Subcutaneous abdominal adipose tissue (tissue), 5 donors: Measurements from ENCODE around the gene ACTN1.
"Not testable (repeated sequence)": the region's sequence is repeated elsewhere in the genome, so short reads cannot be mapped to it uniquely, and the experiment has no call there.

Experiments
- H3K27ac ChIP-seq: one replicate; pipeline ENCODE4 v1.7.0; 2013; ENCODE audit warnings: low read depth, mild to moderate bottlenecking, inconsistent platforms, low read length, moderate library complexity
- H3K27me3 ChIP-seq, 5 donors: one replicate each; pipeline ENCODE4 v1.7.0; 2013; ENCODE audit warnings: low read length in 5 of 5, inconsistent platforms in 1 of 5; ENCODE audit not compliant: control insufficient read depth in 5 of 5, insufficient read depth in 4 of 5
- H3K36me3 ChIP-seq, 5 donors: one replicate each; pipeline ENCODE4 v1.7.0; 2013; ENCODE audit warnings: low read length in 5 of 5; ENCODE audit not compliant: control insufficient read depth in 5 of 5, insufficient read depth in 5 of 5
- H3K4me1 ChIP-seq, 5 donors: one replicate each; pipeline ENCODE4 v1.7.0; 2013; ENCODE audit warnings: low read length in 5 of 5, mild to moderate bottlenecking in 3 of 5, moderate library complexity in 1 of 5; ENCODE audit not compliant: control insufficient read depth in 5 of 5, insufficient read depth in 5 of 5
- H3K4me3 ChIP-seq, 5 donors: one replicate each; pipeline ENCODE4 v1.7.0; 2013; ENCODE audit warnings: low read length in 5 of 5, low read depth in 1 of 5
- H3K9ac ChIP-seq, 5 donors: one replicate each; pipeline ENCODE4 v1.7.0; 2013; ENCODE audit warnings: low read length in 5 of 5, mild to moderate bottlenecking in 4 of 5, moderate library complexity in 3 of 5
- H3K9me3 ChIP-seq, 5 donors: one replicate each; pipeline ENCODE4 v1.7.0; 2013; ENCODE audit warnings: low read length in 5 of 5; ENCODE audit not compliant: control insufficient read depth in 5 of 5
- donor health status: healthy.
- donor health status: healthy.
- donor health status: healthy.
- donor health status: healthy.
- donor health status: healthy.

Gene ACTN1

GRCh38 chr14:68863610-68864360 lies 115.3 kb downstream of the ACTN1 start:
- no peaks in the 10 kb centered on the region for H3K36me3 ChIP-seq
- no peaks in the 10 kb centered on the region for H3K4me1 ChIP-seq
- H3K27me3 ChIP-seq, result no peaks in the 10 kb centered on the region
- H3K27ac ChIP-seq, result no peak overlapping the region
- H3K9ac ChIP-seq, result no peak overlapping the region
- no peak overlapping the region for H3K4me3 ChIP-seq
- H3K9me3 ChIP-seq, result peaks cover 0 to 11% (median 8%) of the 10 kb centered on the region in 5 donors

GRCh38 chr14:68862954-68863594 lies 116.0 kb downstream of the ACTN1 start:
- Histone ChIP-seq H3K36me3 (no peaks in the 10 kb centered on the region), H3K27ac (no peak overlapping the region), H3K9ac (no peak overlapping the region), H3K27me3 (no peaks in the 10 kb centered on the region), H3K4me3 (no peak overlapping the region), H3K9me3 (peaks cover 0 to 11% (median 8%) of the 10 kb centered on the region in 5 donors), H3K4me1 (no peaks in the 10 kb centered on the region)

GRCh38 chr14:68860771-68861170 lies 118.3 kb downstream of the ACTN1 start:
- H3K9me3 ChIP-seq, result peaks cover 0 to 10% (median 6%) of the 10 kb centered on the region in 5 donors
- H3K9ac ChIP-seq, result no peak overlapping the region
- H3K27ac ChIP-seq, result no peak overlapping the region
- no peak overlapping the region for H3K4me3 ChIP-seq
- no peaks in the 10 kb centered on the region for H3K27me3 ChIP-seq
- no peaks in the 10 kb centered on the region for H3K36me3 ChIP-seq
- no peaks in the 10 kb centered on the region for H3K4me1 ChIP-seq

GRCh38 chr14:68857516-68858070 lies 121.5 kb downstream of the ACTN1 start:
- Histone ChIP-seq H3K9ac (no peak overlapping the region), H3K4me1 (no peaks in the 10 kb centered on the region), H3K4me3 (no peak overlapping the region), H3K27me3 (no peaks in the 10 kb centered on the region), H3K27ac (no peak overlapping the region), H3K36me3 (no peaks in the 10 kb centered on the region), H3K9me3 (no peaks in the 10 kb centered on the region)

- no peak overlapping the region for H3K27ac ChIP-seq
- no peak overlapping the region for H3K9ac ChIP-seq
- H3K4me3 ChIP-seq, result no peak overlapping the region
- no peaks in the 10 kb centered on the region for H3K27me3 ChIP-seq
- H3K4me1 ChIP-seq, result no peaks in the 10 kb centered on the region
- no peaks in the 10 kb centered on the region for H3K36me3 ChIP-seq
- peaks cover 0 to 3% (median 0%) of the 10 kb centered on the region in 5 donors for H3K9me3 ChIP-seq
Measured at GRCh38 chr14:68856572-68856971, 122.5 kb downstream of the ACTN1 start.

GRCh38 chr14:68854421-68854820 lies 124.7 kb downstream of the ACTN1 start:
- no peak overlapping the region for H3K4me3 ChIP-seq
- H3K36me3 ChIP-seq, result no peaks in the 10 kb centered on the region
- H3K9ac ChIP-seq, result no peak overlapping the region
- H3K27ac ChIP-seq, result no peak overlapping the region
- H3K9me3 ChIP-seq, result peaks cover 0 to 3% (median 0%) of the 10 kb centered on the region in 5 donors
- H3K27me3 ChIP-seq, result no peaks in the 10 kb centered on the region
- no peaks in the 10 kb centered on the region for H3K4me1 ChIP-seq

GRCh38 chr14:68853749-68854148 lies 125.4 kb downstream of the ACTN1 start:
- Histone ChIP-seq H3K36me3 (no peaks in the 10 kb centered on the region), H3K9ac (no peak overlapping the region), H3K4me3 (no peak overlapping the region), H3K27me3 (no peaks in the 10 kb centered on the region), H3K9me3 (peaks cover 0 to 3% (median 0%) of the 10 kb centered on the region in 5 donors), H3K27ac (no peak overlapping the region), H3K4me1 (no peaks in the 10 kb centered on the region)

GRCh38 chr14:68852493-68852892 lies 126.6 kb downstream of the ACTN1 start:
- H3K27ac ChIP-seq, H3K36me3 ChIP-seq, H3K4me1 ChIP-seq, H3K9ac ChIP-seq, H3K27me3 ChIP-seq, H3K4me3 ChIP-seq, H3K9me3 ChIP-seq: not testable (repeated sequence)

- Histone ChIP-seq H3K27ac (no peak overlapping the region), H3K9me3 (peaks cover 0 to 3% (median 0%) of the 10 kb centered on the region in 5 donors), H3K4me1 (no peaks in the 10 kb centered on the region), H3K27me3 (no peaks in the 10 kb centered on the region), H3K4me3 (no peak overlapping the region), H3K9ac (no peak overlapping the region), H3K36me3 (no peaks in the 10 kb centered on the region)
Measured at GRCh38 chr14:68851078-68851477, 128.0 kb downstream of the ACTN1 start.

GRCh38 chr14:68849416-68849815 lies 129.7 kb downstream of the ACTN1 start:
- H3K9ac ChIP-seq, result no peak overlapping the region

More at GRCh38 chr14:68849416-68849815, 129.7 kb downstream of the ACTN1 start:
- Histone ChIP-seq H3K9me3 (peaks cover 0 to 3% (median 0%) of the 10 kb centered on the region in 5 donors), H3K4me1 (no peaks in the 10 kb centered on the region), H3K27me3 (no peaks in the 10 kb centered on the region), H3K36me3 (no peaks in the 10 kb centered on the region), H3K4me3 (no peak overlapping the region), H3K27ac (no peak overlapping the region)
